GM23338 (cell line): Measurements from ENCODE around the gene PANK3. TPM values are rescaled to one million over a fixed set of nuclear protein-coding genes. Genes with fewer than 3 reads are reported as not detected.

Source experiments
- ATAC-seq: fragments of 200-7000 bp; cut with Tn5 transposase; 3 replicates; pipeline ENCODE4 v1.9.1; 2020
- DNase-seq: peaks from one replicate; pipeline ENCODE4 v3.0.0-alpha.2; 2015; ENCODE audit warnings: low spot score
- H2AFZ ChIP-seq: fragments of 200-600 bp; sonication (generic); 2 replicates; pipeline ENCODE4 v1.8.0; 2016; ENCODE audit warnings: antibody characterized with exemption, mild to moderate bottlenecking, moderate library complexity
- H3F3A ChIP-seq: fragments of 200-600 bp; sonication (generic); replicated peaks from 2 replicates; pipeline ENCODE4 v1.8.0; 2017; ENCODE audit warnings: antibody characterized with exemption, mixed run types, low read depth
- H3K27ac ChIP-seq: fragments of 200-600 bp; sonication (generic); 2 replicates; pipeline ENCODE4 v1.6.1; 2016; ENCODE audit warnings: low read depth
- H3K27me3 ChIP-seq: fragments of 200-600 bp; sonication (generic); 2 replicates; pipeline ENCODE4 v1.8.0; 2016; ENCODE audit warnings: mild to moderate bottlenecking, mixed run types, moderate library complexity; ENCODE audit not compliant: insufficient read depth
- H3K36me3 ChIP-seq: fragments of 200-600 bp; sonication (generic); 2 replicates; pipeline ENCODE4 v1.8.0; 2016; ENCODE audit warnings: mild to moderate bottlenecking; ENCODE audit not compliant: insufficient read depth
- H3K4me1 ChIP-seq: fragments of 200-600 bp; sonication (generic); 2 replicates; pipeline ENCODE4 v1.8.0; 2016; ENCODE audit warnings: mild to moderate bottlenecking, moderate library complexity; ENCODE audit not compliant: insufficient read depth
- H3K4me2 ChIP-seq: fragments of 200-600 bp; sonication (generic); 2 replicates; pipeline ENCODE4 v1.7.1; 2017; ENCODE audit warnings: mixed run types
- H3K4me3 ChIP-seq: fragments of 200-600 bp; sonication (generic); 2 replicates; pipeline ENCODE4 v1.6.1; 2016; ENCODE audit warnings: mixed run types
- H3K79me2 ChIP-seq: fragments of 200-600 bp; sonication (generic); replicated peaks from 2 replicates; pipeline ENCODE4 v1.8.0; 2017; ENCODE audit warnings: mild to moderate bottlenecking; ENCODE audit not compliant: insufficient read depth
- H3K9me2 ChIP-seq: fragments of 200-600 bp; sonication (generic); 2 replicates; pipeline ENCODE4 v1.8.0; 2017; ENCODE audit not compliant: insufficient read depth
- H4K20me1 ChIP-seq: fragments of 200-600 bp; sonication (generic); replicated peaks from 2 replicates; pipeline ENCODE4 v1.8.0; 2017; ENCODE audit warnings: mild to moderate bottlenecking; ENCODE audit not compliant: insufficient read depth
- H3K27ac Mint-ChIP-seq: 2 replicates; pipeline ENCODE4 v1.8.0; 2020; ENCODE audit warnings: inconsistent platforms, mild to moderate bottlenecking, moderate library complexity, mixed read lengths
- H3K27me3 Mint-ChIP-seq: 3 replicates; pipeline ENCODE4 v1.8.0; 2022; ENCODE audit warnings: low read depth, mild to moderate bottlenecking, moderate library complexity, mixed read lengths, inconsistent platforms; ENCODE audit not compliant: insufficient read depth, poor library complexity
- H3K36me3 Mint-ChIP-seq: 3 replicates; pipeline ENCODE4 v1.8.0; 2021; ENCODE audit warnings: low read depth, mild to moderate bottlenecking, inconsistent platforms, moderate library complexity, mixed read lengths
- H3K4me1 Mint-ChIP-seq: 3 replicates; pipeline ENCODE4 v1.8.0; 2020; ENCODE audit warnings: mild to moderate bottlenecking, inconsistent platforms, mixed read lengths
- H3K4me3 Mint-ChIP-seq: 3 replicates; pipeline ENCODE4 v1.8.0; 2021; ENCODE audit warnings: moderate library complexity, mild to moderate bottlenecking, inconsistent platforms, mixed read lengths
- H3K9me3 Mint-ChIP-seq: 3 replicates; pipeline ENCODE4 v1.8.0; 2020; ENCODE audit warnings: moderate library complexity, mild to moderate bottlenecking, inconsistent platforms, mixed read lengths
- CREB1 ChIP-seq: fragments of 250-450 bp; sonication (Bioruptor Pico); IDR thresholded peaks from 2 replicates; pipeline ENCODE4 v1.5.0; 2020; ENCODE audit warnings: low read depth, mild to moderate bottlenecking, moderate library complexity
- CTCF ChIP-seq, 2 experiments: fragments of 200-600 bp in 1 of 2; sonication (generic) in 1 of 2; conservative IDR thresholded peaks; 2 replicates each; pipeline versions ENCODE4 v1.5.1 to v1.6.1; 2016 to 2017; ENCODE audit warnings: antibody characterized with exemption in 2 of 2, low read depth in 2 of 2, mild to moderate bottlenecking in 2 of 2, moderate library complexity in 1 of 2
- EZH2 ChIP-seq: fragments of 200-600 bp; sonication (generic); IDR thresholded peaks from one replicate; pipeline ENCODE4 v1.8.0; 2017; ENCODE audit warnings: antibody characterized with exemption, mild to moderate bottlenecking, low read depth; ENCODE audit not compliant: unreplicated experiment
- EZH2phosphoT487 ChIP-seq: fragments of 200-600 bp; sonication (generic); IDR thresholded peaks from one replicate; pipeline ENCODE4 v1.8.1; 2018; ENCODE audit warnings: antibody characterized with exemption; ENCODE audit not compliant: unreplicated experiment
- JUNB ChIP-seq: IDR thresholded peaks from one replicate; pipeline ENCODE4 v1.6.1; 2016; ENCODE audit warnings: antibody characterized with exemption; ENCODE audit not compliant: unreplicated experiment
- NANOG ChIP-seq: IDR thresholded peaks from 2 replicates; pipeline ENCODE4 v1.6.1; 2016; ENCODE audit warnings: antibody characterized with exemption, borderline replicate concordance
- POLR2AphosphoS5 ChIP-seq: IDR thresholded peaks from 2 replicates; pipeline ENCODE4 v1.6.1; 2016; ENCODE audit warnings: antibody characterized with exemption, low read depth
- STAT1 ChIP-seq: IDR thresholded peaks from one replicate; pipeline ENCODE4 v1.6.1; 2016; ENCODE audit warnings: antibody characterized with exemption; ENCODE audit not compliant: unreplicated experiment
- ZNF114 ChIP-seq: fragments of 250-450 bp; sonication (Bioruptor Pico); IDR thresholded peaks from 2 replicates; pipeline ENCODE4 v1.5.0; 2020; ENCODE audit warnings: mild to moderate bottlenecking, moderate library complexity
- ZNF331 ChIP-seq: fragments of 250-450 bp; sonication (Bioruptor Pico); IDR thresholded peaks from 2 replicates; pipeline ENCODE4 v1.5.0; 2020; ENCODE audit warnings: low read depth, mild to moderate bottlenecking, moderate library complexity
- ZNF462 ChIP-seq: fragments of 250-450 bp; sonication (Bioruptor Pico); IDR thresholded peaks from 2 replicates; pipeline ENCODE4 v1.5.0; 2020; ENCODE audit warnings: mild to moderate bottlenecking, moderate library complexity
- polyA plus RNA-seq: library from polyadenylated mRNA; unstranded; fragments of >200 nt; fragmentation: Nextera tagmentation; extraction: Ambion mirVana; gene quantifications from 2 replicates; pipeline ENCODE4 v1.2.1, GENCODE V29; 2016
- total RNA-seq: library from RNA; depleted of rRNA; stranded (reverse); fragments of >200 nt; shearing (Covaris generic); gene quantifications from 2 replicates; pipeline ENCODE4 v1.2.3, GENCODE V29; 2014
- TF ChIP-seq, protein P1 (sequence below): IDR thresholded peaks from 2 replicates; pipeline ENCODE4 v1.6.1; 2016; ENCODE audit warnings: antibody characterized with exemption

PANK3 gene
- total and polyA plus RNA-seq, 2 experiments from 2014 or later: 17.0 to 91.6 TPM

DNA sequence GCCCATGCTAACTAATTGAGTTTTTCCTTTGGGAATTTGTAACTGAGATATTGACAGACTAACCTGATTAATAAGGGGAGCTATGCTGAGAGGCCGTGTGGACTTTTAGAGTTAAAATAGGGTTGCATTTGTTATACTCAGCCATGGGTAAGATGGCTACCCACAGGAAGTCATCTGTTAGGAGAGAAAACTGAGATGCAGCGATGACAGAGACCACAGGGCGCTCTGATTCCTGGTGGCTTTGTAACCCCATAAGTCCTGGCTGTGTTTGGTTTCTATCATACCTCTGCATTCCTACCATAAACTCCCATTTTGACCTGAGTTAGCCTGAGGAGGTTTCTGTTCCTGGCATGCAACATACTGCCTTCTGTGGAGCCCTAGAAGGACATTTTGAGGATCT lies 19.5 kb upstream of the PANK3 start:
- Histone ChIP-seq H3K4me1 (peaks cover 9% of the 10 kb centered on the region), H2AFZ (no peak overlapping the region), H3K4me2 (no peak overlapping the region), H3K36me3 (no peaks in the 10 kb centered on the region), H3K9me2 (no peaks in the 10 kb centered on the region), H3K27me3 (peaks cover 34% of the 10 kb centered on the region), H3F3A (no peaks in the 10 kb centered on the region), H3K79me2 (no peaks in the 10 kb centered on the region), H4K20me1 (no peaks in the 10 kb centered on the region), H3K27ac (no peak overlapping the region), H3K4me3 (no peak overlapping the region)
- DNase-seq (no peak), ATAC-seq (no peak)
- H3K36me3 Mint-ChIP-seq: no peaks in the 10 kb centered on the region
- H3K27ac Mint-ChIP-seq: no peak overlapping the region
- peaks cover 4% of the 10 kb centered on the region for H3K27me3 Mint-ChIP-seq
- TF ChIP-seq JUNB: no peak
- TF ChIP-seq EZH2phosphoT487: no peak
- TF ChIP-seq CTCF (conservative IDR thresholded peaks at IDR 0.05; ENCODE audit: low read depth in 2 of 2): no peak
- no peak for TF ChIP-seq STAT1
- no peak for TF ChIP-seq EZH2
- TF ChIP-seq, protein P1, sequence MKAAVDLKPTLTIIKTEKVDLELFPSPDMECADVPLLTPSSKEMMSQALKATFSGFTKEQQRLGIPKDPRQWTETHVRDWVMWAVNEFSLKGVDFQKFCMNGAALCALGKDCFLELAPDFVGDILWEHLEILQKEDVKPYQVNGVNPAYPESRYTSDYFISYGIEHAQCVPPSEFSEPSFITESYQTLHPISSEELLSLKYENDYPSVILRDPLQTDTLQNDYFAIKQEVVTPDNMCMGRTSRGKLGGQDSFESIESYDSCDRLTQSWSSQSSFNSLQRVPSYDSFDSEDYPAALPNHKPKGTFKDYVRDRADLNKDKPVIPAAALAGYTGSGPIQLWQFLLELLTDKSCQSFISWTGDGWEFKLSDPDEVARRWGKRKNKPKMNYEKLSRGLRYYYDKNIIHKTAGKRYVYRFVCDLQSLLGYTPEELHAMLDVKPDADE: no peak
- TF ChIP-seq ZNF114 (CRISPR knock-in tag): no peak
- no peak for TF ChIP-seq ZNF462
- TF ChIP-seq CREB1 (CRISPR knock-in tag): no peak
- no peak for TF ChIP-seq POLR2AphosphoS5
- TF ChIP-seq ZNF331 (CRISPR knock-in tag): no peak
- TF ChIP-seq NANOG: no peak
- H3K4me1 Mint-ChIP-seq: peaks cover 6% of the 10 kb centered on the region; the same call in 2 of the 3 replicates
- H3K4me3 Mint-ChIP-seq: no peak overlapping the region
- no peaks in the 10 kb centered on the region for H3K9me3 Mint-ChIP-seq
